ENCODE measurements around the gene RASA1.

Gene RASA1

DNA sequence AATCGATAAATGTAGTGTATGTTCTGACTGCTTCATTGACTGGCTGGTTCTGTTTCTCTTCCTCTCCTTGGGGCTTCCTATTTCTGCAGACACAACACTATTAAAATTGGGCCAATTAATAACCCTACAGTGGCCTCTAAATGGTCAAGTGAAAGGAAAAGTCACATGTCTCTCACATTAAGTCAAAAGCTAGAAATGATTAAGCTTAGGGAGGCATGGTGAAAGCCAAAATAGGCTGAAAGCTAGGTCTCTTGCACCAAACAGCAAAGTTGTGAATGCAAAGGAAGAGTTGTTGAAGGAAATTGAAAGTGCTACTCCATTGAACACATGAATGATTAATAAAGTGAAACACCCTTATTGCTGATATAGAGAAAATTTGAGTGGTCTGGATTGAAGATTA is 86.8 kb downstream of the RASA1 start:
- DNase-seq (ENCODE audit: low spot score in 2 of 2): no peak
- in situ Hi-C loops (cut with MboI; ENCODE audit: low sequenced_read_pairs): no loop called here

DNA sequence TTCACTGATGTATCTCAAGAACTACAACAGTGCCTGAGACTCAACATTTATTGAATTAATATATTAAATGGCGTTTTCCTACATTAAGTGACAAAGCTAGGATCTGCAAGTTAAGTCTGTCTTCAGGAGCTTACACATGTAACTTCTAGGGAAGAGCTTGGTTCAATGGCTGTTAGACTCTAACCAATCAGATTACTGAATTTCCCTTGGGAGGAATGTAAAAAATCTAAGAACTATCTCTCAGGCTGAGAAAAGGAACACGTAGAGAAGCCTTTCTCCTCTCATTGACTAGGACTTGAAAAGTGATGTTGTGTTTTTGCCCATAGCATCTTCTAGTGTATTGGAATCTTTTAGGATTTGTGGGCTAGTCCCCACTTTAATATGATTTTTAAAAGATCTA is 91.4 kb downstream of the RASA1 start:
- DNase-seq (ENCODE audit: low spot score in 2 of 2): no peak
- Histone ChIP-seq H3K27me3 (ENCODE audit: low read depth) (no peaks in the 10 kb centered on the region), H3K4me1 (peaks cover 3% of the 10 kb centered on the region), H3K36me3 (replicated peaks) (no peaks in the 10 kb centered on the region), H3K4me3 (no peak overlapping the region), H3K9me3 (no peaks in the 10 kb centered on the region)
- in situ Hi-C loops (cut with MboI; ENCODE audit: low sequenced_read_pairs): no loop called here

More for the DNA sequence above, 86.8 kb downstream of the RASA1 start:
- H3K9me3 ChIP-seq: no peaks in the 10 kb centered on the region
- no peaks in the 10 kb centered on the region for H3K27me3 ChIP-seq (ENCODE audit: low read depth)
- H3K4me1 ChIP-seq: no peaks in the 10 kb centered on the region
- H3K36me3 ChIP-seq (replicated peaks): 0 out of 2 replicates have a peak, but pooled peaks cover 4% of the 10 kb centered on the region
- no peak overlapping the region for H3K4me3 ChIP-seq

DNA sequence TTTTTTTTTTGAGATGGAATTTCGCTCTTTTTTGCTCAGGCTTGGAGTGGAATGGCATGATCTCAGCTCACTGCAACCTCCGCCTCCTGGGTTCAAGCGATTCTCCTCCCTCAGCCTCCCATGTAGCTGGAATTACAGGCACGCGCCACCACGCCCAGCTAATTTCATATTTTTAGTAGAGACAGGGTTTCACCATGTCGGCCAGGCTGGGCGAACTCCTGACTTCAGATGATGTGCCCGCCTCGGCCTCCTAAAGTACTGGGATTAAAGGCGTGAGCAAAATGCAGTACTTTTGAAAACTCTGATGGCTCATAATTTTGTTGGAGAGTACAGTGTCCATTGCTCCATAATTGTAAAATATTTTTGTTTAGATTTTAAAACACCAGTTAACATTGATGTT is 92.4 kb downstream of the RASA1 start:
- Histone ChIP-seq H3K4me3 (no peak overlapping the region), H3K36me3 (replicated peaks) (no peaks in the 10 kb centered on the region), H3K9me3 (no peaks in the 10 kb centered on the region), H3K27me3 (ENCODE audit: low read depth) (no peaks in the 10 kb centered on the region), H3K4me1 (peaks cover 11% of the 10 kb centered on the region)
- no peak for DNase-seq (ENCODE audit: low spot score in 2 of 2)
- in situ Hi-C loops (cut with MboI; ENCODE audit: low sequenced_read_pairs): no loop called here

DNA sequence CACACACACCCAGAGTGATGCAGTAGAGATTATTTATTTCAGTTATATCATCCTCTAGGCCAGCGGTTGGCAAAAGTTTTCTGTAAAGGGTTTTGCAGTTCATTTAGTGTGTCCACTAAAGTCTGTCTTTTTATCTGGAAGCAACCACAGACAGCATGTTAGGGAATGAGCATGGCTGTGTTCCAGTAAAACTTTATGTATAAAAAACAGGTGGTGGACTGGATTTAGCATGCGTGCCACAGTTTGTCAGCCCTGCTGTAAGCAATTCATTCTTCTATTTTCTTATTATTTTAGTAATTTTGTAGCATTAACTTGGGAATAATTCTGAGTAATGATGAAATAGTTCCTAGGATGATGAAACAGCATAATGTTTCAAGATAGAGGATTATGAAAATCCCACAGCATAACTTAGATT is 93.4 kb downstream of the RASA1 start:
- DNase-seq (ENCODE audit: low spot score in 2 of 2): no peak
- Histone ChIP-seq H3K36me3 (replicated peaks) (no peaks in the 10 kb centered on the region), H3K27me3 (ENCODE audit: low read depth) (no peaks in the 10 kb centered on the region), H3K9me3 (no peaks in the 10 kb centered on the region), H3K4me1 (peaks cover 11% of the 10 kb centered on the region), H3K4me3 (no peak overlapping the region)
- in situ Hi-C loops (cut with MboI; ENCODE audit: low sequenced_read_pairs): no loop called here

- in situ Hi-C loops (cut with MboI; ENCODE audit: low sequenced_read_pairs): no loop called here
- DNase-seq (ENCODE audit: low spot score in 2 of 2): no peak
- H3K4me3 ChIP-seq: no peak overlapping the region
- H3K27me3 ChIP-seq (ENCODE audit: low read depth): no peaks in the 10 kb centered on the region
- peaks cover 11% of the 10 kb centered on the region for H3K4me1 ChIP-seq
- H3K9me3 ChIP-seq: no peaks in the 10 kb centered on the region
- no peaks in the 10 kb centered on the region for H3K36me3 ChIP-seq (replicated peaks)
These were observed 94.0 kb downstream of the RASA1 start for GRCh38 chr5:87361536-87362213.

GRCh38 chr5:87367243-87367642 is 99.6 kb downstream of the RASA1 start:
- Histone ChIP-seq H3K4me3 (no peak overlapping the region), H3K27me3 (ENCODE audit: low read depth) (no peaks in the 10 kb centered on the region), H3K4me1 (peaks cover 11% of the 10 kb centered on the region), H3K36me3 (replicated peaks) (no peaks in the 10 kb centered on the region), H3K9me3 (no peaks in the 10 kb centered on the region)
- in situ Hi-C loops (cut with MboI; ENCODE audit: low sequenced_read_pairs): no loop called here
- no peak for DNase-seq (ENCODE audit: low spot score in 2 of 2)

- Histone ChIP-seq H3K9me3 (no peaks in the 10 kb centered on the region), H3K4me1 (peaks cover 19% of the 10 kb centered on the region), H3K27me3 (ENCODE audit: low read depth) (no peaks in the 10 kb centered on the region), H3K4me3 (no peak overlapping the region), H3K36me3 (replicated peaks) (no peaks in the 10 kb centered on the region)
- no peak for DNase-seq (ENCODE audit: low spot score in 2 of 2)
- in situ Hi-C loops (cut with MboI; ENCODE audit: low sequenced_read_pairs): no loop called here
These were observed 100.9 kb downstream of the RASA1 start for GRCh38 chr5:87368601-87369000.

DNA sequence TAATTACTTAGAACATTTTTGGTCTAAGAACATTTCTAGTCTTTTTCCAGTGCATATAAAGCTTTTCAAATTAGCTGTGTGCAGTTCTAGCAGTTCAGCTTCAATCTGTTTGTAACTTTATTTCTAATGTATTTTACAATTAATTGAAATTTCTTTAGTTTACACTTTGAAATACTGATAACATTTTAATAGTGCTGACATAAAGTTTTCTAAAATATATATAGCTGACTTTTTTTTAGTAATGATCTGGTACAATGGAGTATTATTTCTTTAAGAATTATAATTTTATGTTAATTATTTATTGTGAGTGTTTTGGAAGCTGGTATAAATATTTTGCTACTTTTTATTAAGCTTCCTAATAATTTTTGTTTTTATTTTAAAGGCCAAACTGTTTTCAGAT is 101.7 kb downstream of the RASA1 start:
- H3K36me3 ChIP-seq (replicated peaks): no peaks in the 10 kb centered on the region

DNA sequence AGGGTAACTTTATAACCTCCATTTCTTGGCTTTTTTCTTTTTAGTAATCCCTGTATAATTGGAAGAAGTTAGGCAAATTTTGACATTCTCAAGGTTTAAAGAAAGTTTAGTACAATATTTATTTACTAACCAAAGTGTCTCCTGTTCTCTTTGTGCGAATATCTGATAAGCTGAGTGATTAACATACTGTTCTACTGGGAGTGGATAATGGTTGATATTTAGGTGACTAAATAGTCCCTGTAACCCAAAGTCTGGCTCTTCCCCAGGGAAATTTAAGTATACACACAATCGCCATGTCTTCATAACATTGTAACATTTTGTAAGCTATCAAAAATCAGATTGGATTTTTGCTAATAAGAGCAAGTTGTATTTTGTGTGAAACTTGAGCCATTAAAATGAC is 105.0 kb downstream of the RASA1 start:
- in situ Hi-C loops (cut with MboI; ENCODE audit: low sequenced_read_pairs): no loop called here
- H3K36me3 ChIP-seq (replicated peaks): peaks cover 7% of the 10 kb centered on the region; the same call in 1 of the 2 replicates
- no peaks in the 10 kb centered on the region for H3K27me3 ChIP-seq (ENCODE audit: low read depth)
- H3K4me3 ChIP-seq: no peak overlapping the region
- H3K4me1 ChIP-seq: peaks cover 9% of the 10 kb centered on the region
- H3K9me3 ChIP-seq: no peaks in the 10 kb centered on the region
- DNase-seq (ENCODE audit: low spot score in 2 of 2): peak in 1 of 2 experiments; percentile 15

More for the DNA sequence above, 101.7 kb downstream of the RASA1 start:
- DNase-seq (ENCODE audit: low spot score in 2 of 2): no peak
- no peaks in the 10 kb centered on the region for H3K9me3 ChIP-seq
- in situ Hi-C loops (cut with MboI; ENCODE audit: low sequenced_read_pairs): no loop called here
- H3K4me3 ChIP-seq: no peak overlapping the region
- H3K4me1 ChIP-seq: peaks cover 13% of the 10 kb centered on the region
- no peaks in the 10 kb centered on the region for H3K27me3 ChIP-seq (ENCODE audit: low read depth)

- no peaks in the 10 kb centered on the region for H3K27me3 ChIP-seq (ENCODE audit: low read depth)
- H3K4me3 ChIP-seq: no peak overlapping the region
- H3K36me3 ChIP-seq (replicated peaks): peaks cover 32% of the 10 kb centered on the region
- no peaks in the 10 kb centered on the region for H3K4me1 ChIP-seq
- in situ Hi-C loops (cut with MboI; ENCODE audit: low sequenced_read_pairs): no loop called here
- no peak for DNase-seq (ENCODE audit: low spot score in 2 of 2)
- no peaks in the 10 kb centered on the region for H3K9me3 ChIP-seq
These were observed 114.5 kb downstream of the RASA1 start for GRCh38 chr5:87382224-87382623.

- in situ Hi-C loops (cut with MboI; ENCODE audit: low sequenced_read_pairs): no loop called here
- H3K4me3 ChIP-seq: no peak overlapping the region
- no peaks in the 10 kb centered on the region for H3K27me3 ChIP-seq (ENCODE audit: low read depth)
- no peaks in the 10 kb centered on the region for H3K9me3 ChIP-seq
- peaks cover 38% of the 10 kb centered on the region for H3K36me3 ChIP-seq (replicated peaks)
- H3K4me1 ChIP-seq: no peaks in the 10 kb centered on the region
- DNase-seq (ENCODE audit: low spot score in 2 of 2): no peak
These were observed 115.5 kb downstream of the RASA1 start for GRCh38 chr5:87383216-87383615.

GRCh38 chr5:87385802-87386201 is 118.1 kb downstream of the RASA1 start:
- in situ Hi-C loops (cut with MboI; ENCODE audit: low sequenced_read_pairs): no loop called here
- DNase-seq (ENCODE audit: low spot score in 2 of 2): no peak
- Histone ChIP-seq H3K27me3 (ENCODE audit: low read depth) (no peaks in the 10 kb centered on the region), H3K4me3 (no peak overlapping the region), H3K4me1 (no peaks in the 10 kb centered on the region), H3K36me3 (replicated peaks) (peaks cover 50% of the 10 kb centered on the region), H3K9me3 (no peaks in the 10 kb centered on the region)

DNA sequence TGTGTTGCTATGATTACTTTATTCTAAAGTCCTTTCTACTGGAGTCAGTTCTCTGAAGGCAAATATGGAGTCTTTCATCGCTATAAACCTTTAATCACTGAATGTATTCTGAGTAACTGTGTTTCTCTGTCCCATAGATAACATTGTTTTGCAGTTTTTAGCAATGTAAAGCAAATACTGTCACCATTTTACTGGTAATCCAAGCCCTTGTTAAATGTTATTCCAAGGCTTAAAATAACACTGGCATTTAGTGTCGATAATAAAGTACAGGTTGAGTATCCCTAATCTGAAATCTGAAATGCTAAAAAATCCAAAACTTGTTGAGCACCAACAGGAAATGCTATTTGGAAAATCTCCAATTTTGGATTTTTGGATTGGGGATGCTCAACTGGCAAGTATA is 120.4 kb downstream of the RASA1 start:
- Histone ChIP-seq H3K9me3 (no peaks in the 10 kb centered on the region), H3K27me3 (ENCODE audit: low read depth) (no peaks in the 10 kb centered on the region), H3K36me3 (replicated peaks) (peaks cover 67% of the 10 kb centered on the region), H3K4me3 (no peak overlapping the region), H3K4me1 (no peaks in the 10 kb centered on the region)
- in situ Hi-C loops (cut with MboI; ENCODE audit: low sequenced_read_pairs): no loop called here
- DNase-seq (ENCODE audit: low spot score in 2 of 2): no peak

DNA sequence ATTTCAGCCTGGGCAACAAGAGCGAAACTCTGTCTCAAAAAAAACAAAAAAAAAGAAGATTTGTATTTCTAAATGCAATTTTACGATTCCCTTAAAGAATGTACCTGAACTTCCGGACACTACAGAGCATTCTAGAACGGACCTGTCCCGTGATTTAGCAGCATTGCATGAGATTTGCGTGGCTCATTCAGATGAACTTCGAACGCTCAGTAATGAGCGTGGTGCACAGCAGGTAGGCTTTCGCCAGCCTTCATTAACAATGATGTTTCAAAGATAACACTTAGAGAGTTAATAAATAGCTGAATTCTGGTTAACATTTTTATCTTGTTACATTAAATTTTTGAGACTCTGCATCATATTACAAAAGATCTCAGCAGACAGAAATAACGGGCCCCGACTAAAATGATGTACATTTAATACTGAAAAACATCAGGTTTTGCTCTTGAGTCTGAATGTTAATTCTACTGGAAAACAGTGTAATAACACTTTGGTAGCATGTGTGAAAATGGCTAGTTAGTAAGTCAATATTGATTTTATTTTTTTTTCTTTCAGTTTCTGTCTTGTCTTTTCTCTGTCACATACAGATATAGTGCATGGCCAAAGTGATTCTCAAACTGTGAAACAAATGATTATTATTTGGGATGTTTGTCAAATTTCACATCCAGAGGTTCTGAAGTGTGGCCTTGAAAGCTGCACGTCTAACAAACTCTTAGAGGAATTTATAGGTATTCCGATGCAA is 121.8 kb downstream of the RASA1 start:
- Histone ChIP-seq H3K4me3 (no peak overlapping the region), H3K9me3 (no peaks in the 10 kb centered on the region), H3K36me3 (replicated peaks) (peaks cover 80% of the 10 kb centered on the region), H3K4me1 (no peaks in the 10 kb centered on the region), H3K27me3 (ENCODE audit: low read depth) (no peaks in the 10 kb centered on the region)
- in situ Hi-C loops (cut with MboI; ENCODE audit: low sequenced_read_pairs): no loop called here
- no peak for DNase-seq (ENCODE audit: low spot score in 2 of 2)

Data from HAP-1 (cell line).